NCI-H82 treated with DMSO at 0.1 percent for 48 hours (cell line): ENCODE results near the gene ASMTL.
"Not testable (repeated sequence)": the region's sequence is repeated elsewhere in the genome, so short reads cannot be mapped to it uniquely, and the experiment has no call there.

Source experiments
- DNase-seq: peaks from one replicate; lab custom pipeline; 2025; ENCODE audit not compliant: unreplicated experiment; lab: John Stamatoyannopoulos, UW

Gene ASMTL

DNA sequence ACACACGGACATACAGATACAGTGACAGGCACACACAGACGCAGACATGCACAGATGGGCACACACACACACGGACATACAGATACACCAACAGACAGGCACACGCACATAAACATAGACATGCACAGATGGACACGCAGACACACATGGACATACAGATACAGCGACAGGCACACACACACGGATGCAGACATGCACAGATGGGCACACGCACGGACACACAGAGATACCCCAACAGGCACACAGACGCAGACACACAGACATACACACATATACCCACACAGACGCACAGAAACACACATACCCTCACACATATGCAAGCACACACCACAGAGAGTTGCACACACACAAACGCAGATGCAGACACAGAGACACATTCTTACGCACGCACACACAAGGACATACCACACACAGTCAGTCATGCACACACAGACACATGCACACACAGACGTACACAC is 36.4 kb downstream of the ASMTL start:
- DNase-seq: no peak

DNA sequence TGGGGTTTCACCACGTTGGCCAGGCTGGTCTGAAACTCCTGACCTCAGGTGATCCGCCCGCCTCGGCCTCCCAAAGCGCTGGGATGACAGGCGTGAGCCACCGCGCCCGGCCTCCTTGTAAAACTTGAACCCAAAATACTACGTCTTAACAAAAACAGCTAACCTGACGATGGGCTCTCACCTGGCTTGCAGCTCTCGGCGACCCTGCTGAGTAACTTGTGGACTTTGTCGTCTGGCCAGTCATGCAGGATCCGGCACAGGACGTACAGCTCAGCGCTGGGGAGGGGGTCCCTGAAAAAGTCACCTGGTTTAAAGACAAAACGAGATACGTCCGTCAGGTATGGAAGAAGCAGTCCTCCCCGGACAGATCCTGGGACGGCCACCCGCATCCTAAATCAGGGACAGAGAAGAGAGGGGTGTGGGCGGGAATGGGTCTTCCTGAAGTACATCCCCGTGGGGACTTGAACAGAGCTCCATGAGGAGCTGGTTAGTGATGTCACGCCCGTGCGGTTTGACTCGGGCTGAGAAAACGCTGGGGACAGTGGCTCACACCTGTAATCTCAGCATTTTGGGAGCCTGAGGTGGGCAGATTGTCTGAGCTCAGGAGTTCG is 40.1 kb downstream of the ASMTL start:
- DNase-seq: no peak

DNA sequence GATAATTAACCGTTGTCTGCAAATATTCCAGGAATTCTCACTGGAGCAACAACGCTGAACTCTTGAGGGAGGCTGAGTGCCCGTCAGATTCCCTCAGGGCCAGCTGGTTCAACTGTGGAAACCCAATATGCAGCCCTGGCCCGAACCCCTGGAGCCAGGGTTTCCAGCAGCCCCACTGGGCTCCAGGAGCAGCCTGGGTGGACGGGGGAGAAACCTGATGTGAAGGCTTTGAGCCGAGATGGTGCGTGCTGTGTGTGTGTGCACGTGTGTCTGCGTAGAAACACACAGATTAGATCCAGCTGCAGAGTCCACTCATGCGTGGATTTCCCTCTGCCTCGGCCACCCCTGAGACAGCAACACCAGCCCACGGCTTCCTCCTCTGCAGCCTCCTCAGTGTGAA is 41.4 kb downstream of the ASMTL start:
- DNase-seq: no peak

DNA sequence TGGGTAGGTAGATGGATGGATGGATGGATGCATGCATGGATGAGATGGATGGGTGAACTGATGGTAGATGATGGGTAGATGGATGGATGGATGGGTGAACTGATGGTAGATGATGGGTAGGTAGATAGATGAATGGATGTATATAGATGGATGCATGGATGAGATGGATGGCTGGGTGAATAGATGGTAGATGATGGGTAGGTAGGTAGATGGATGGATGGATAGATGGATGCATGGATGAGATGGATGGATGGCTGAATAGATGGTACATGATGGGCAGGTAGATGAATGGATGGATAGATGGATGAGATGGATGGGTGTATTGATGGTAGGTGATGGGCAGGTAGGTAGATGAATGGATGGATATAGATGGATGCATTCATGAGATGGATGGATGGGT is 45.7 kb downstream of the ASMTL start:
- no peak for DNase-seq

DNA sequence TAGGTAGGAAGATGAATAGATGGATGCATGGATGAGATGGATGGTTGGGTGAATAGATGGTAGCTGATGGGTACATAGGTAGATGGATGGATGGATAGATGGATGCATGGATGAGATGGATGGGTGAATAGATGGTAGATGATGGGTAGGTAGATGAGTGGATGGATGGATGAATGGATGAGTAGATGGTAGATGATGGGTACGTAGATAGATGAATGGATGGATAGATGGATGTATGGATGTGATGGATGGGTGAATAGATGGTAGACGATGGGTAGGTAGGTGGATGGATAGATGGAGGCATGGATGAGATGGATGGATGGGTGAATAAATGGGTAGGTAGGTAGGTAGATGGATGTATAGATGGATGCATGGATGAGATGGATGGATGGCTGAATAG is 46.9 kb downstream of the ASMTL start:
- DNase-seq: not testable (repeated sequence)

DNA sequence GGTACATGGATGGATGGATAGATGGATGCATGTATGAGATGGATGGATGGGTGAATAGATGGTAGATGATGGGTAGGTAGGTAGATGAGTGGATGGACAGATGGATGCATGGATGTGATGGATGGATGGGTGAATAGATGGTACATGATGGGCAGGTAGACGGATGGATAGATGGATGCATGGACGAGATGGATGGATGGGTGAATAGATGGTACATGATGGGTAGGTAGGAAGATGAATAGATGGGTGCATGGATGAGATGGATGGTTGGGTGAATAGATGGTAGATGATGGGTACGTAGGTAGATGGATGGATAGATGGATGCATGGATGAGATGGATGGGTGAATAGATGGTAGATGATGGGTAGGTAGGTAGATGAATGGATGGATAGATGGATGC is 48.8 kb downstream of the ASMTL start:
- DNase-seq: not testable (repeated sequence)

DNA sequence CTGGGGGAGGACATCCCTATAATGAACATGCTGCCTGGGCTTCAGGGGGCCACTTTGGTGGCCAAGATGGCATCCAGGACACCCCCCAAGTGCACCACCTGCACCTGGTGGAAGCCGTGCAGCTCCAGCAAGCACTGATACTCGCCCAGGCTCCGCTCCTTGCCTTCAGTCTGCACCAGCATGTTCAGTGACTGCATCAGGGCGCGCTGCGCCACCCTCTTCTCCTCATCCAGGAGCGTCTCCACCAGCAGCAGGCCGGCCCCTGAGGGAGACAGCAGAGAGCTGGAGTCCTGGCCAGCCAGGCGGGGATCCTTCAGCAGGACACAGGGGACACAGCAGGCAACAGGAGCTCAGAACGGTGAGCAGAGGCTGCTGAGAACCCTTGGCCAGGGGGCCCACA is 49.5 kb downstream of the ASMTL start:
- no peak for DNase-seq

DNA sequence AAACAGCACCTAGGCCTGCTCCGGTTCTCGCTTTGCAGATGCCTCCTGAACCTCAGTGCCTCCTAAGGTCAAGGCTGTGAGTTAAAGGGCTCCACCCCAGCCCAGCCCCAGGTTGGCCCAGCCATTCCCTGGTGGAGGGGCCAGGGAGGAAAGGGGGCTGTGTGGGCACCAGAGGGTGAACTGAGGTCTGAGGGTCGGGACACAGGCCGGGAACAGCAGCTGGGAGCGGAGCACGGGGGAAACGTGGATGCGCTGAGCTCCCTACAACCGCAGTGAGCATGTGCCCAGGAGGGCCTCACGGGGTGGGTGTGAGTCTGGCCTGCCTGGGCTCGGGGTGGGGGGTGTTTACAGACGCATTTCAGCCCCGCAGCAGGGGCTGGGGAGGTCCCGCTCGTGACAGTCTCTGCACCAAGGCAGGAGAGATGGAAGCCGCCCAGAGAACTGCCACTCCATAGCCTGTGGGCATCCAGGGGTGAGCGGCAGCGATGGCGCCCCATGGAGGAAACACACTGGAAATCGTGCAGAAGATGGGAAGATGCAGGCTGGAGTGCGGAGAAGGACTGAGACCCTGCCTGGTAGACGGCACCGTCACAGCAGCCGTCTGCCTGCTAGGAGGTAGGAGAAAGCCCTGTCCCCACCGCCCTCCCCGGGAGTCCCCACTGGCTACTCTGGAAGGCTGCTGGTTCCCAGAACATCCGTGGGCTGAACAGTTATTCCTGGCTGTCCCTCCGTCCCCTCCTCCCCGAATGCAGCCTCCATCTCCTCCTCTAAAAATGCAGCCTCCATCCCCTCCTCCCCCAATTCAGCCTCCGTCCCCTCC is 50.9 kb downstream of the ASMTL start:
- DNase-seq: no peak

DNA sequence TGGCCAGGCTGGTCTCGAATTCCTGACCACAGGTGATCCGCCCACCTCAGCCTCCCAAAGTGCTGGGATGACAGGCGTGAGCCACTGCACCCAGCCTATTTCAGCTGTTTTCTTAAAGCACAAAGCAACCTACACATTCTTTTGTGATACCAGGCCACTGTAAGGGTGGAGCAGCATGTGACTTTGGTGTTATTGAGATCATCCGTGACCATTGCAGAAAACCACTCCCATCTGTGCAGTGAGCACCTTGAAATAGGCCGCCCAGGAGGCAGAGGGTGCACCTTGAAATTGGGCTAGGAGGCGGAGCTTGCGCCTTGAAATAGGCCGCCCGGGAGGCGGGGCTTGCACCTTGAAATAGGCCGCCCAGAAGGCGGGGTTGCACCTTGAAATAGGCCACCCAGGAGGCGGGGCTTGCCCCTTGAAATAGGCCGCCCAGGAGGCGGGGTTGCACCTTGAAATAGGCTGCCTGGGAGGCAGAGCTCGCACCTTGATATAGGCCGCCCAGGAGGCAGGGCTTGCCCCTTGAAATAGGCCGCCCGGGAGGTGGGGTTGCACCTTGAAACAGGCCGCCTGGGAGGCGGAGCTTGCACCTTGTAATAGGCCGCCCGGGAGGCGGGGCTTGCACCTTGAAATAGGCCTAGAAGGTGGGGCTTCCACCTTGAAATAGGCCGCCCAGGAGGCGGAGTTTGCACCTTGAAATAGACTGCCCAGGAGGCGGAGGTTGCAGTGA is 51.8 kb downstream of the ASMTL start:
- DNase-seq: no peak

DNA sequence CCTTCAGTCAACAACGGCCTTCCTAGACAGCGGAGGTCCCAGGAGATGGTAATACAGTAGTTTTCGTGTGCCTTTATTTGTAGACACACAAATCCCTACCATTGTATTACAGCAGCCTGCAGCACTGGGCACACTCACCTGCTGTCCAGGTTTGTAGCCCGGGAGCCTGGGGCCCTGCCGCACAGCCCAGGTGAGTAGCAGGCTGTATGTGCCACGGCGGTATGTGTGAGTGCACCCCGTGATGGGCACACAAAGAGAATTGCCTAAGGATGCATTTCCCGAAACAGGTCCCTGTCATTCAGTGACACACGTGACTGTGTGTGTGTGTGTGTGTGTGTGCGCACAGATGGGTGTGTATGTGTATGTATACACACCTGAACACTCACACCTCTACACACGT is 52.7 kb downstream of the ASMTL start:
- DNase-seq: no peak

DNA sequence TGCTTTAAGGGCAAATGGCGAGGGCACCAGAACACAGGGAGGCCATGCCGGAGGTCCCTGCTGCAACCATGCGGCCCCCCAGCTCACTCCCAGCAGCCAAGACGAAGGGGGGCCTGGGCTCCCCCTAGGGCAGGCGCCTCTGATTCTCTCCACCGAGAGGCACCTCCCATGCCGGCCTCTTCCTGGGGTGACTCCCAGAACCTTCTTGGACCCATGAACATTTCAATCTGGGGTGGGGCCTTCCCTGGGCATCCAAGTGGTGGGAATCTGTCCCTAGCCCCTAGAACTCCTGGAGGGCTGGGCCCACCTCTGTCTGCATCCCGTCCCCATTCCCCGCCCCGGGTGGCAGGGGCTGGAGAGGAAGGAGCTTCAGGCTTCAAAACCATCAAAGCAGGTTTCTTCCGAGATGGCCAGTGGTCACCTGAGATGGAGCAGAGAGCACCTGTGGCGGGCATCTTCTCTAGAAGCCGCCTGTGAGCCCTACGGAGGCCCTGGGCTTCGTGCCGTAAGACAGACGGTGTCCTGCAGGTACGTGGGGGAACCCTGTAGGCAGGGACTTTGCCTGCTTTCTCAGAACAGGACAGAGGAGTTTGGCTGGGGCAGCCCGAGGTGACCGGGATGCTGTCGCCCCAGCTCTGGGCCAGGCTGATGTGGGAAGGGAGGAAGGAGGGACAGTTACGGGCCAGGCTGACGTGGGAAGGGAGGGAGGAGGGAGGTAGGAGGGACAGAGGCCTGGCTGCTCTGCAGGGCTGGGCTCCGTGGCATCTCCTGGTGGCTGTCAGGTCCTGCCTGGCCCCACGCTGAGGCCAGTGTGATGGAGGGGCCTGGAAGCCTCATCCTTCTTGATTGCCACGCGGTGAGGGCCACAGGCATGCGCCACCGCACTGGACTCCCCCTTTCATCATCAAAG is 54.0 kb downstream of the ASMTL start:
- DNase-seq: no peak

DNA sequence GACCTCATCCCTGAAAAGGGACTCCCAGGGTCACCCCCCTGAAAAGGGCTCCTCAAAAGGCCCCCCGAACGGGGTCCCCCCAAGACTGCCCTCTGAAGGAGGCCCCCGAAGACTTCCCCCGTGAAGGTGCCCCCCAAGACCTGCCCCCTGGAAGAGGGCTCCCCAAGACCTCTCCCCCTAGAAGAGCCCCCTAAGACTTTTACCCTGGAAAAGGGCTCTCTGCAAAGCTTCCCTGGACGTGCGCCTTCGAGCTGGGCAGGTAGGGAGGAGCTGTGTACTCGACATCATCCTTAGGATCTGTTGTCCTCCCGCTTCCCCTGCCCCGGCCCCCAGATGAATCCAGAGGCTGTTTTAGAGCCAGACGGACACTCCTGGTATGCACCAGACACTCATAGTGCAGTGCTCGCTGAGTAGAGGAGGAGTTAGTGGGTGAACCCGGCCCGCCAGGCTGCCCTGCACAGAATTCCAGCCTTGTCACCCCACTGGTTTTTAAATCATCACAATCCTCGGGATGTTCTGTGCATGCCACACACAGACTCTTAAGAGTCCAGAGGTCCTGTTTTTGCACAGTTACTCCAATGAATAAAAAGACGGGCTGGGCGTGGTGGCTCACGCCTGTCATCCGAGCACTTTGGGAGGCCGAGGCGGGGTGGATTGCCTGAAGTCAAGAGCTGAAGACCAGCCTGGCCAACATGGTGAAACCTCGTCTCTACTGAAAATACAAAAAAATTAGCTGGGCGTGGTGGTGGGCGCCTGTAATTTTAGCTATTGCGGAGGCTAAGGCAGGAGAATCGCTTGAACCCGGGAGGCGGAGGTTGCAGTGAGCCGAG is 55.1 kb downstream of the ASMTL start:
- DNase-seq: no peak

DNA sequence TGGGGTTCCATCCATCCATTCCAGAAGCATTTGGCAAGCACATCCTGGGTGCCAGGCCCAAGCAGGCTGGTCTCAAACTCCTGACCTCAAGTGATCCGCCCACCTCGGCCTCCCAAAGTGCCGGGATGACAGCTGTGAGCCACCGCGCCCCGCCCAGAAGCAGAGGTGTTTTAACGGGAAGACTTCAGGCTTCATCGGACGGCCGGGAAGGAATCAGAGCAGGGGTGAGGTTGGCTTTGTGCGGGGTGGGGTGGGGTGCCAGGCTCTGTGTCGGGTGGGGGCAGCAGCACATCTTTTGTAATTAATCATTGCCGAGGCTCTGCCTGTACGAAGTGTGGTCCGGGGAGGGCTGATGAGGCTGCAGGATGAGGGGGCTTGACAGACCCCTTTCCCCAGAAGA is 55.7 kb downstream of the ASMTL start:
- DNase-seq: no peak

DNA sequence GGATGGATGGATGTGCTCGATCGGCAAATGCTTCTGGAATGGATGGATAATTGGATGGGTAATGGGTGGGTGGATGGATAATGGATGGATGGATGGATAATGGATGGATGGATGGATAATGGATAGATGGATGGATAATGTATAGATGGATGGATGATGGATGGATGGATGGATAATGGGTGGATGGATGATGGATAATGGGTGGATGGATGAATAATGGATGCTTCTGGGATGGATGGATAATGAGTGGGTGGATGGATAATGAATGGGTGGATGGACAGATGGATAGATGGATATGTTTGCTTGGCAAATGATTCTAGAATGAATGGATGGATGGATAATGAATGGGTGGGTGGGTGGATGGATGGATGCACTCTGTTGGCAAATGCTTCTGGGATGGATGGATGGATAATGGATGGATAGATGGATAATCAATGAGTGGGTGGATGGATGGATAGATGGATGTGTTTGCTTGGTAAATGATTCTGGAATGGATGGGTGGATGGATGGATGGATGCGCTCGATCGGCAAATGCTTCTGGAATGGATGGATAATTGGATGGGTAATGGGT is 57.0 kb downstream of the ASMTL start:
- no peak for DNase-seq

DNA sequence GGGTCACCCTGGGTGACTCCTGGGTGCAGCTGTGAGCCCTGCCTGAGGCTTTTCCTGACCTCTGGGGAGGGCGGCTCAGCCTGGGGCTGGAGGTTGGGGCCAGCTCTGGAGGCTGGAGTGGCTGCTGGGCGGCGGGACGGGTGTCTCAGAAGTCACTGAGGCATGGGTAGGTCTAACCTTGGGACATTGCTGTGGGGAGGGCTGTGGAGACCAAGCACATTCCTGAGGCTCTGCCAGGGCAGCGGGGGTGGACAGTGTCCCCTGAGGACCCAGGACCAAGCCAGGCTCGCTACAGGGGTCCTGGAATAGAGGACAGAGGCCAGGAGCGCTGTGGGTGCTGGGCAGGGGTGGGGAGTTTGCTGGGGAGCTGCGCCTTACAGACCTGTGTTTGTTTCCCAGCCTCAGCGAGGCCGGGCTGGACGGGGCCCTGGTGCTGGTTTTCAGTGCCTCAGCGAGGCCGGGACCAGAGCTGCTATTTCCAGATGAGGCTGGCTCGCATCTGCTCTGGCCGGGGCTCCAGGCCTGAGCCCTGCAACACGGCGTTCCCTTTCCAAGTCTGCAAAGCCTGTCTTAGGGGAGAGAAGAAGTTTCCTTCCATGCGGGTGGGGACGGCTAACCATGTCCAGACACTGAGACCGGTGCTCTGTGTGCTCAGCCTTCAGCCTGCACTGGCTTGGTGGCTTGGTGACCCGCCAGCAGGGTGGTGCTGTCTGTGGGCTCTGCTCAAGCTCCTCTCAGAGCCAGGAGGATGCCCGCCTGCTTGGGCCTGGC is 57.8 kb downstream of the ASMTL start:
- no peak for DNase-seq

DNA sequence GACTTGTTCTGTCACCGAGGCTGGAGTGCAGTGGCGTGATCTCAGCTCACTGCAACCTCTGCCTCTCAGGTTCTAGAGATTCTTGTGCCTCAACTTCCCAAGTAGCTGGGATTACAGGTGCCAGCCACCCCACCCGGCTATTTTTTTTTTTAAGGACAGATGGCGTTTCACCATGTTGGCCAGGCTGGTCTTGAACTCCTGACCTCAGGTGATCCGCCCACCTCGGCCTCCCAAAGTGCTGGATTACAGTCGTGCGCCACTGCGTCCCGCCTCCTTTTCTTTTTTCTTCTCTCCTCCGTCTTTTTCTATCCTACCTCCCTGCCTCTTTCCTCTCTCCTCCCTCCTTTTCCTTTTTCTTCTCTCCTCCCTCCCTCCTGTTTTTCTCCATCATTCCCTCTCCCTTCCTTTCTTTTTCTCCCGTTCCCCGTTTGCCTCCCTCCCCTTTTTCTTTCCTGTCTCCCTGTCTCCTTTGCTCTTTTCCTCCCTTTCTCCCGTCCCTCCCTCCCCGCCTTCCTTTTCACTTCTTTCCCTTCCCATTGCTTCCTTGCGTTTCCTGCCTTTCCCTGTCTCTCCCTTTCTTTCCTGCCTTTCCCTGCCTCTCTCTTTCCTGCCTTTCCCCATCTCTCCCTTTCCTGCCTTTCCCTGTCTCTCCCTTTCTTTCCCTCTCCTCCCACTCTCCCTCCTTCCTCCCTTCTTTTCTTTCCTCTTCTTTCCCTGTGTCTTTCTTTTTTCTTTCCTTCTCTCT is 58.7 kb downstream of the ASMTL start:
- no peak for DNase-seq

DNA sequence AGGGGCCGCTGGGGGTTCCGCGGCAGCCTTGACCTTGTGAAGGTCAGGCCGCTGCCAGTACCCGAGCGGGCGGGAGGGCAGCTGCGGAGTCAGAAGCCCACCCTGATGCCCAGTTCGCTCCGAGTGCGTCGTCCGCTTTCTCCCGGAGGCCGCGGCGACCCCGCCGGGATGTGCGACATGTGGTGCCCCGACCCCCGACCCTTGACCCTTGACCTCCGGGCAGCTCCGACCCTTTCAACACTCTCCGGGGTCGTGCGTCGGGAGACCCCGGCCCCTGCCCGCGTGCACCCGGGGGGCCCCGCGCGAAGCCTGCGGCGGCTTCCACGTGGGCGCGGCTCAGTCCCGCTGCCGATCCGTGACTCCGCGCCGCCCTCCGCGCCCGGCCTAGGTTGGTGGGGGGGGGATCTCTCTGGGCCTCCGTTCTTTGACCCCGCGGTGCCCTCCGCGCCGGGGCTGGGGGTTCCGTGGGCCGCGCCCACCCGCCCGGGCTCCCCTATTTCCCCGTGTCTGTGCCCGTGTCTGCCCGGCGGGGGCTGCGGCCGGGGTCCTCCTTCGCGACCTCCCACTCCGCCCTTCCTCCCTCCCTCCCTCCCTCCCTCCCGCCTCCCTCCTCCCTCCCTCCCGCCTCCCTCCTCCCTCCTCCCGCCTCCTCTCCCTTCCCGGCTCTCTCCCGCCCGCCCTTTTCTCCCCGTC is 60.2 kb downstream of the ASMTL start:
- DNase-seq: no peak
